Measurements from ENCODE around the gene SLC25A34.

DNA sequence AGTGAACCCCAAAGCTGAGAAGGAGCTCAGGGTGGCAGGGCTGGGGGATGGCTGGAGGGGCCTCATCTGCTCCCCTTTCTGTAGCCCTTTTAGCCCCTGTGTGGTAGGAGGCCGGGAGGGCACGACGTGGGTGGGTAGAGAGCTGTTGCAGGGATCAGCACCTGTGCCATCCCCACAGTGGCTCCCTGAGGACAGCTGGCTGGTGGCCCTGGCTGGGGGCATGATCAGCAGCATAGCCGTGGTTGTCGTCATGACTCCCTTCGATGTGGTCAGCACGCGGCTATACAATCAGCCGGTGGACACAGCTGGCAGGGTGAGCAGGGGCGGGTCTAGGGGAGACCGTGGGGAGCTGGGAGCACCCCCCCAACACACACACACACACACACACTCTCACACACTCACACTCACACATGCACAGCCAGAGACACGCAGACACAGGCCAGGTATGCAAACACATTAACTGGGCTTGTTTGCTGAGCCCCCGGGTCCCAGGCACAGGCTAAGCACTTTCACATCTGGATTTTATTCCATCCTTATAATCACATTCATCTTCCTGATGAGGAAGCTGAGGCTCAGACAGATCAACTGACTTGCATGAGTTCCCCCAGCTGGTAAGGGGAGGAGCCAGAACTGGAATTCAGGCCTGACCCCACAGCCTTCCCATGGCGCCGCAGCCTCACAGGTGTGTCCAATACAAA is 2.5 kb downstream of the SLC25A34 start:
- TF ChIP-seq NFE2L2 (IDR thresholded peaks at IDR 0.05; ENCODE audit: low read length) (no peak), CTCF (CRISPR knock-in tag; IDR thresholded peaks at IDR 0.05) (no peak), U2AF1 (optimal IDR thresholded peaks at IDR 0.05; ENCODE audit: low read depth, low read length) (no peak), ZNF274 (CRISPR knock-in tag; IDR thresholded peaks at IDR 0.05) (no peak), NR2C2 (CRISPR knock-in tag; IDR thresholded peaks at IDR 0.05; ENCODE audit: borderline replicate concordance) (no peak), POLR2A (IDR thresholded peaks at IDR 0.05; ENCODE audit: insufficient read depth in 1 of 2, low read depth in 2 of 2, low read length in 2 of 2) (no peak), PAWR (CRISPR knock-in tag; IDR thresholded peaks at IDR 0.05; ENCODE audit: borderline replicate concordance) (no peak), RAD21 (CRISPR knock-in tag; IDR thresholded peaks at IDR 0.05) (no peak), MEF2D (CRISPR knock-in tag; IDR thresholded peaks at IDR 0.05) (no peak), ZNF275 (CRISPR knock-in tag; IDR thresholded peaks at IDR 0.05; ENCODE audit: borderline replicate concordance) (no peak), CBFB (CRISPR knock-in tag; IDR thresholded peaks at IDR 0.05) (no peak)
- TF ChIP-seq, protein P1, sequence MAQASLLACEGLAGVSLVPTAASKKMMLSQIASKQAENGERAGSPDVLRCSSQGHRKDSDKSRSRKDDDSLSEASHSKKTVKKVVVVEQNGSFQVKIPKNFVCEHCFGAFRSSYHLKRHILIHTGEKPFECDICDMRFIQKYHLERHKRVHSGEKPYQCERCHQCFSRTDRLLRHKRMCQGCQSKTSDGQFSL (CRISPR knock-in tag; IDR thresholded peaks at IDR 0.05), result no peak
- TF ChIP-seq, protein P2, sequence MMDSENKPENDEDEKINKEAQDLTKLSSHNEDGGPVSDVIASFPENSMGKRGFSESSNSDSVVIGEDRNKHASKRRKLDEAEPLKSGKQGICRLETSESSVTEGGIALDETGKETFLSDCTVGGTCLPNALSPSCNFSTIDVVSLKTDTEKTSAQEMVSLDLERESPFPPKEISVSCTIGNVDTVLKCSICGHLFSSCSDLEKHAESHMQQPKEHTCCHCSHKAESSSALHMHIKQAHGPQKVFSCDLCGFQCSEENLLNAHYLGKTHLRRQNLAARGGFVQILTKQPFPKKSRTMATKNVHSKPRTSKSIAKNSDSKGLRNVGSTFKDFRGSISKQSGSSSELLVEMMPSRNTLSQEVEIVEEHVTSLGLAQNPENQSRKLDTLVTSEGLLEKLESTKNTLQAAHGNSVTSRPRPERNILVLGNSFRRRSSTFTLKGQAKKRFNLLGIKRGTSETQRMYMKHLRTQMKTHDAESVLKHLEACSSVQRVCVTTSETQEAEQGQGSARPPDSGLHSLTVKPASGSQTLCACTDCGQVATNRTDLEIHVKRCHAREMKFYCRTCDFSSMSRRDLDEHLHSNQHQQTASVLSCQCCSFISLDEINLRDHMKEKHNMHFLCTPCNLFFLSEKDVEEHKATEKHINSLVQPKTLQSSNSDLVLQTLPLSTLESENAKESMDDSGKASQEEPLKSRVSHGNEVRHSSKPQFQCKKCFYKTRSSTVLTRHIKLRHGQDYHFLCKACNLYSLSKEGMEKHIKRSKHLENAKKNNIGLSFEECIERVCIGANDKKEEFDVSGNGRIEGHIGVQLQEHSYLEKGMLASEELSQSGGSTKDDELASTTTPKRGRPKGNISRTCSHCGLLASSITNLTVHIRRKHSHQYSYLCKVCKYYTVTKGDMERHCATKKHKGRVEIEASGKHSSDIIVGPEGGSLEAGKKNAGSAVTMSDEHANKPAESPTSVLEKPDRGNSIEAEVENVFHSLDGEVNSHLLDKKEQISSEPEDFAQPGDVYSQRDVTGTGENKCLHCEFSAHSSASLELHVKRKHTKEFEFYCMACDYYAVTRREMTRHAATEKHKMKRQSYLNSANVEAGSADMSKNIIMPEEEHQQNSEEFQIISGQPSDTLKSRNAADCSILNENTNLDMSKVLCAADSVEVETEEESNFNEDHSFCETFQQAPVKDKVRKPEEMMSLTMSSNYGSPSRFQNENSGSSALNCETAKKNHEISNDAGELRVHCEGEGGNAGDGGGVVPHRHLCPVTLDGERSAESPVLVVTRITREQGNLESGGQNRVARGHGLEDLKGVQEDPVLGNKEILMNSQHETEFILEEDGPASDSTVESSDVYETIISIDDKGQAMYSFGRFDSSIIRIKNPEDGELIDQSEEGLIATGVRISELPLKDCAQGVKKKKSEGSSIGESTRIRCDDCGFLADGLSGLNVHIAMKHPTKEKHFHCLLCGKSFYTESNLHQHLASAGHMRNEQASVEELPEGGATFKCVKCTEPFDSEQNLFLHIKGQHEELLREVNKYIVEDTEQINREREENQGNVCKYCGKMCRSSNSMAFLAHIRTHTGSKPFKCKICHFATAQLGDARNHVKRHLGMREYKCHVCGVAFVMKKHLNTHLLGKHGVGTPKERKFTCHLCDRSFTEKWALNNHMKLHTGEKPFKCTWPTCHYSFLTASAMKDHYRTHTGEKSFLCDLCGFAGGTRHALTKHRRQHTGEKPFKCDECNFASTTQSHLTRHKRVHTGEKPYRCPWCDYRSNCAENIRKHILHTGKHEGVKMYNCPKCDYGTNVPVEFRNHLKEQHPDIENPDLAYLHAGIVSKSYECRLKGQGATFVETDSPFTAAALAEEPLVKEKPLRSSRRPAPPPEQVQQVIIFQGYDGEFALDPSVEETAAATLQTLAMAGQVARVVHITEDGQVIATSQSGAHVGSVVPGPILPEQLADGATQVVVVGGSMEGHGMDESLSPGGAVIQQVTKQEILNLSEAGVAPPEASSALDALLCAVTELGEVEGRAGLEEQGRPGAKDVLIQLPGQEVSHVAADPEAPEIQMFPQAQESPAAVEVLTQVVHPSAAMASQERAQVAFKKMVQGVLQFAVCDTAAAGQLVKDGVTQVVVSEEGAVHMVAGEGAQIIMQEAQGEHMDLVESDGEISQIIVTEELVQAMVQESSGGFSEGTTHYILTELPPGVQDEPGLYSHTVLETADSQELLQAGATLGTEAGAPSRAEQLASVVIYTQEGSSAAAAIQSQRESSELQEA (CRISPR knock-in tag; IDR thresholded peaks at IDR 0.05; ENCODE audit: not compliant biosample characterization), result no peak
